Adrenal gland (tissue), 5 donors: ENCODE results near the gene PRPF4.

Experiments used
- POLR2A ChIP-seq, 2 donors: fragments of 450-650 bp; IDR thresholded peaks; one replicate each; pipeline ENCODE4 v1.6.1; 2017; ENCODE audit warnings: antibody characterized with exemption in 2 of 2, mild to moderate bottlenecking in 2 of 2, moderate library complexity in 1 of 2
- TF ChIP-seq, protein P1 (sequence below), 6 experiments: fragments of 450-650 bp in 4 of 6; fragments of 200-600 bp in 2 of 6; sonication (generic) in 1 of 6; IDR thresholded peaks; 1 replicate in 5 of 6; 2 replicates in 1 of 6; pipeline versions ENCODE4 v1.5.1 to v1.8.0; 2016 to 2021; ENCODE audit warnings: antibody characterized with exemption in 6 of 6, mild to moderate bottlenecking in 2 of 6, moderate library complexity in 1 of 6
- donor health status: DM: no; HTN: no; CAD: no.

DNA sequence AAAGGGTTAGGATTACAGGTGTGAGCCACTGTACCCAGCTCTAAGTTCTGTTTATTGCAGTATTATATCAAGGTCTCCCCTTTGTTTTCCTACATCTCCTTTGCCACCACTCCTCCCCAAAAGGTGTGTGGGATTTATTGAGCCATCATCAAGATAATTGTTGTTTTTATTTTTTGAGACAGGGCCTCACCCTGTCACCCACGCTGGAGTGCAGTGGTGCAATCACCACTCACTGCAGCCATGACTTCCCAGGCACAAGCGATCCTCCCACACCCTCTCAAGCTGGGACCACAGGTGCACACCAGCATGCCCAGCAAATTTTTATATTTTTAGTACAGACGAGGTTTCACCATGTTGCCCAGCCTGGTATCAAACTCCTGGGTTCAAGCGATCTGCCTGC, 29.6 kb upstream of the PRPF4 start:
- TF ChIP-seq, protein P1, sequence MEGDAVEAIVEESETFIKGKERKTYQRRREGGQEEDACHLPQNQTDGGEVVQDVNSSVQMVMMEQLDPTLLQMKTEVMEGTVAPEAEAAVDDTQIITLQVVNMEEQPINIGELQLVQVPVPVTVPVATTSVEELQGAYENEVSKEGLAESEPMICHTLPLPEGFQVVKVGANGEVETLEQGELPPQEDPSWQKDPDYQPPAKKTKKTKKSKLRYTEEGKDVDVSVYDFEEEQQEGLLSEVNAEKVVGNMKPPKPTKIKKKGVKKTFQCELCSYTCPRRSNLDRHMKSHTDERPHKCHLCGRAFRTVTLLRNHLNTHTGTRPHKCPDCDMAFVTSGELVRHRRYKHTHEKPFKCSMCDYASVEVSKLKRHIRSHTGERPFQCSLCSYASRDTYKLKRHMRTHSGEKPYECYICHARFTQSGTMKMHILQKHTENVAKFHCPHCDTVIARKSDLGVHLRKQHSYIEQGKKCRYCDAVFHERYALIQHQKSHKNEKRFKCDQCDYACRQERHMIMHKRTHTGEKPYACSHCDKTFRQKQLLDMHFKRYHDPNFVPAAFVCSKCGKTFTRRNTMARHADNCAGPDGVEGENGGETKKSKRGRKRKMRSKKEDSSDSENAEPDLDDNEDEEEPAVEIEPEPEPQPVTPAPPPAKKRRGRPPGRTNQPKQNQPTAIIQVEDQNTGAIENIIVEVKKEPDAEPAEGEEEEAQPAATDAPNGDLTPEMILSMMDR (IDR thresholded peaks at IDR 0.05), result no peak
- no peak for TF ChIP-seq POLR2A (IDR thresholded peaks at IDR 0.05)
